GM19468 (cell line): ENCODE results near the gene CYB5R3.
"Not testable (repeated sequence)": the region's sequence is repeated elsewhere in the genome, so short reads cannot be mapped to it uniquely, and the experiment has no call there.

Source experiments
- ATAC-seq: cut with Tn5 transposase; IDR thresholded peaks from one replicate; pipeline ENCODE4 v1.9.1; 2021; ENCODE audit warnings: mild to moderate bottlenecking, moderate library complexity, moderate number of reproducible peaks; ENCODE audit not compliant: unreplicated experiment; ENCODE audit errors: extremely low read depth

Gene CYB5R3

GRCh38 chr22:42577623-42578240 lies 71.5 kb downstream of the CYB5R3 start:
- no peak for ATAC-seq

GRCh38 chr22:42577141-42577540 lies 72.1 kb downstream of the CYB5R3 start:
- not testable (repeated sequence) for ATAC-seq

- not testable (repeated sequence) for ATAC-seq
Measured at GRCh38 chr22:42575996-42576574, 73.1 kb downstream of the CYB5R3 start.

- ATAC-seq, result not testable (repeated sequence)
Measured at GRCh38 chr22:42574468-42574867, 74.7 kb downstream of the CYB5R3 start.

- ATAC-seq, result not testable (repeated sequence)
Measured at GRCh38 chr22:42574046-42574445, 75.1 kb downstream of the CYB5R3 start.

- not testable (repeated sequence) for ATAC-seq
Measured at GRCh38 chr22:42571068-42571467, 78.1 kb downstream of the CYB5R3 start.

- not testable (repeated sequence) for ATAC-seq
Measured at GRCh38 chr22:42570580-42570979, 78.6 kb downstream of the CYB5R3 start.

GRCh38 chr22:42567950-42568349 lies 81.2 kb downstream of the CYB5R3 start:
- ATAC-seq, result not testable (repeated sequence)
